WI38 (cell line): Measurements from ENCODE around the gene RGMB.

Experiments used
- H3K4me3 ChIP-seq: 2 replicates; pipeline ENCODE4 v1.5.1; 2011; ENCODE audit warnings: low read depth, mild to moderate bottlenecking, control low read depth, low read length
- TF ChIP-seq, protein P1 (sequence below): IDR thresholded peaks from 2 replicates; pipeline ENCODE4 v1.5.1; 2012; ENCODE audit warnings: low read depth, mild to moderate bottlenecking, control low read depth, low read length

The RGMB gene

DNA sequence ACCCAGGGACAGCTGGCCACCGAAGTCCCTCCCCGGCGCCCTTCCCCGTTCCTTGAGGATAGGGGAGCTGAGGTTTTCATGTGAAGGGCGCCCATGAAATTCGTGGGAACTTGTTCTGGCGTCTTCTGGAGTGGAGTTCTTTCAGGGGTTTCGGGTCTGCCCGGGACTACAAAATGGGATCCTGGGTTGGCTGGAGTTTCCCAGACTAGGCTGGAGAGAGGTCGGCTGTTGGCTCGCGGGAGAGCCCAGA, 3.6 kb upstream of the RGMB start:
- TF ChIP-seq, protein P1, sequence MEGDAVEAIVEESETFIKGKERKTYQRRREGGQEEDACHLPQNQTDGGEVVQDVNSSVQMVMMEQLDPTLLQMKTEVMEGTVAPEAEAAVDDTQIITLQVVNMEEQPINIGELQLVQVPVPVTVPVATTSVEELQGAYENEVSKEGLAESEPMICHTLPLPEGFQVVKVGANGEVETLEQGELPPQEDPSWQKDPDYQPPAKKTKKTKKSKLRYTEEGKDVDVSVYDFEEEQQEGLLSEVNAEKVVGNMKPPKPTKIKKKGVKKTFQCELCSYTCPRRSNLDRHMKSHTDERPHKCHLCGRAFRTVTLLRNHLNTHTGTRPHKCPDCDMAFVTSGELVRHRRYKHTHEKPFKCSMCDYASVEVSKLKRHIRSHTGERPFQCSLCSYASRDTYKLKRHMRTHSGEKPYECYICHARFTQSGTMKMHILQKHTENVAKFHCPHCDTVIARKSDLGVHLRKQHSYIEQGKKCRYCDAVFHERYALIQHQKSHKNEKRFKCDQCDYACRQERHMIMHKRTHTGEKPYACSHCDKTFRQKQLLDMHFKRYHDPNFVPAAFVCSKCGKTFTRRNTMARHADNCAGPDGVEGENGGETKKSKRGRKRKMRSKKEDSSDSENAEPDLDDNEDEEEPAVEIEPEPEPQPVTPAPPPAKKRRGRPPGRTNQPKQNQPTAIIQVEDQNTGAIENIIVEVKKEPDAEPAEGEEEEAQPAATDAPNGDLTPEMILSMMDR, result no peak
- peak overlapping the region; percentile 95 for H3K4me3 ChIP-seq

- TF ChIP-seq, protein P1, result no peak
- peak overlapping the region; percentile 95 for H3K4me3 ChIP-seq
Observed at GRCh38 chr5:98770209-98770910, 3.1 kb upstream of the RGMB start.

- peak overlapping the region; percentile 95 for H3K4me3 ChIP-seq
- TF ChIP-seq, protein P1, result no peak
Observed at GRCh38 chr5:98770911-98771322, 2.5 kb upstream of the RGMB start.

GRCh38 chr5:98771382-98772109, 1.9 kb upstream of the RGMB start:
- H3K4me3 ChIP-seq, result peak overlapping the region; percentile 95
- TF ChIP-seq, protein P1, result peak; percentile 67; the same call in 1 of the 2 replicates

GRCh38 chr5:98772415-98773213, 849 bp upstream of the RGMB start:
- TF ChIP-seq, protein P1, result no peak
- peak overlapping the region; percentile 95 for H3K4me3 ChIP-seq

GRCh38 chr5:98773214-98773463, 324 bp upstream of the RGMB start:
- TF ChIP-seq, protein P1, result no peak
- H3K4me3 ChIP-seq, result peak overlapping the region; percentile 95
